Esophagus squamous epithelium (tissue), 5 donors: Measurements from ENCODE around the gene PRDX5. TPM values are rescaled to one million over a fixed set of nuclear protein-coding genes. Genes with fewer than 3 reads are reported as not detected.
A peak's percentile ranks its signal among the peaks of the same experiment; 100 is the strongest.
"Not testable (repeated sequence)": the region's sequence is repeated elsewhere in the genome, so short reads cannot be mapped to it uniquely, and the experiment has no call there.

Experiments
- DNase-seq: peaks from one replicate; lab custom pipeline; 2025; lab: John Stamatoyannopoulos, UW
- H3K27ac ChIP-seq, 4 donors: fragments of 200-600 bp; sonication (generic); one replicate each; pipeline ENCODE4 v1.5.1; 2016 to 2019; ENCODE audit warnings: mild to moderate bottlenecking in 1 of 4
- H3K27me3 ChIP-seq, 4 donors: fragments of 200-600 bp; sonication (generic); 1 replicate in 3 of 4; 2 replicates in 1 of 4; pipeline versions ENCODE4 v1.5.1 to v1.6.0; 2017 to 2021; ENCODE audit warnings: antibody characterized with exemption in 1 of 4
- H3K36me3 ChIP-seq, 3 donors: fragments of 200-600 bp; sonication (generic); one replicate each; pipeline ENCODE4 v1.5.1; 2016 to 2019
- H3K4me1 ChIP-seq, 3 donors: fragments of 200-600 bp; sonication (generic); one replicate each; pipeline ENCODE4 v1.5.1; 2017 to 2019
- H3K4me3 ChIP-seq, 4 donors: fragments of 200-600 bp; sonication (generic); 1 replicate in 3 of 4; 2 replicates in 1 of 4; pipeline ENCODE4 v1.5.1; 2016 to 2019; ENCODE audit warnings: mild to moderate bottlenecking in 2 of 4, moderate library complexity in 1 of 4
- H3K9me3 ChIP-seq, 3 donors: fragments of 200-600 bp; sonication (generic); one replicate each; pipeline ENCODE4 v1.5.1; 2016 to 2019
- POLR2A ChIP-seq, 4 donors: fragments of 450-650 bp; IDR thresholded peaks; one replicate each; pipeline ENCODE4 v1.6.1; 2017; ENCODE audit warnings: antibody characterized with exemption in 4 of 4, mild to moderate bottlenecking in 4 of 4, moderate library complexity in 3 of 4
- WGBS, 2 donors: methylation state at CpG; one replicate each; pipeline ENCODE4 v1.1.5; 2018; 5-methylcytosine and 5-hydroxymethylcytosine counted together
- intact Hi-C: fragments of 100-400 bp; cut with DNase I; formaldehyde crosslinking; loops from one replicate; pipeline ENCODE4 v1.15.0; 2022
- total RNA-seq, 4 donors: library from RNA; depleted of rRNA; stranded (reverse); fragments of >200 nt; gene quantifications; one replicate each; pipeline ENCODE4 v1.1.0, GENCODE V29; 2016
- TF ChIP-seq, protein P1 (sequence below), 6 experiments: fragments of 450-650 bp in 4 of 6; fragments of 200-600 bp in 2 of 6; sonication (generic) in 2 of 6; IDR thresholded peaks; one replicate each; pipeline ENCODE4 v1.5.1; 2016 to 2019; ENCODE audit warnings: antibody characterized with exemption in 6 of 6, mild to moderate bottlenecking in 4 of 6, moderate library complexity in 4 of 6
- donor health status: DM: yes; HTN: yes; CAD: no.

The PRDX5 gene
- total RNA-seq, 4 donors from 2014 or later: 309 to 602 (median 476) TPM

DNA sequence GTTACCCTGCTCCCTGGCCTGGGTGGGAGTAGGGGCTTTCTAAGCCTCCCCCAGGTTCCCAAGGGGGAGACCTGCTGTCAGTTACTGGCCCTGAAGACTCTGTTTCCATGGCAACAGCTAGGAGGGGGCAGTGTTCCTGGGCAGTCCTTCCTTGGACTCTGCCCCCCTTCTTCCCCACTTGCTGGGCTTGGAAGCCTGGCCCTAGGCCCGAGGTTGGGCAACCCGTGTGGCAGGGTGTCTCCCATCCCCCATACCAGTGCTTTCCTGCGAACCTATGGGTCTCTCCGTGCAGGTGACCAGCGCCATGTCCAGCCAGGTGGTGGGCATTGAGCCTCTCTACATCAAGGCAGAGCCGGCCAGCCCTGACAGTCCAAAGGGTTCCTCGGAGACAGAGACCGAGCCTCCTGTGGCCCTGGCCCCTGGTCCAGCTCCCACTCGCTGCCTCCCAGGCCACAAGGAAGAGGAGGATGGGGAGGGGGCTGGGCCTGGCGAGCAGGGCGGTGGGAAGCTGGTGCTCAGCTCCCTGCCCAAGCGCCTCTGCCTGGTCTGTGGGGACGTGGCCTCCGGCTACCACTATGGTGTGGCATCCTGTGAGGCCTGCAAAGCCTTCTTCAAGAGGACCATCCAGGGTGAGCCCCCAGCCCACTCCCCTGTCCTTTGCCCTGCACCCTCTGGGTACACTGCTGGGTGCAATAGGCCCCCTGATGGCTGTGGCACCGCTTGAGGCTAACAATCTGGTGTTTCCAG is 10.9 kb upstream of the PRDX5 start:
- no peak for DNase-seq
- intact Hi-C loops: no loop called here
- Histone ChIP-seq H3K27me3 (peaks cover 0 to 10% (median 0%) of the 10 kb centered on the region in 4 donors), H3K9me3 (no peaks in the 10 kb centered on the region), H3K27ac (peak overlapping the region; percentile 92 to 97 (median 94)), H3K36me3 (peaks cover 0 to 24% (median 0%) of the 10 kb centered on the region in 3 donors), H3K4me1 (peaks cover 30 to 66% (median 32%) of the 10 kb centered on the region in 3 donors), H3K4me3 (peak overlapping the region; percentile 71 to 86 (median 74))
- TF ChIP-seq, protein P1, sequence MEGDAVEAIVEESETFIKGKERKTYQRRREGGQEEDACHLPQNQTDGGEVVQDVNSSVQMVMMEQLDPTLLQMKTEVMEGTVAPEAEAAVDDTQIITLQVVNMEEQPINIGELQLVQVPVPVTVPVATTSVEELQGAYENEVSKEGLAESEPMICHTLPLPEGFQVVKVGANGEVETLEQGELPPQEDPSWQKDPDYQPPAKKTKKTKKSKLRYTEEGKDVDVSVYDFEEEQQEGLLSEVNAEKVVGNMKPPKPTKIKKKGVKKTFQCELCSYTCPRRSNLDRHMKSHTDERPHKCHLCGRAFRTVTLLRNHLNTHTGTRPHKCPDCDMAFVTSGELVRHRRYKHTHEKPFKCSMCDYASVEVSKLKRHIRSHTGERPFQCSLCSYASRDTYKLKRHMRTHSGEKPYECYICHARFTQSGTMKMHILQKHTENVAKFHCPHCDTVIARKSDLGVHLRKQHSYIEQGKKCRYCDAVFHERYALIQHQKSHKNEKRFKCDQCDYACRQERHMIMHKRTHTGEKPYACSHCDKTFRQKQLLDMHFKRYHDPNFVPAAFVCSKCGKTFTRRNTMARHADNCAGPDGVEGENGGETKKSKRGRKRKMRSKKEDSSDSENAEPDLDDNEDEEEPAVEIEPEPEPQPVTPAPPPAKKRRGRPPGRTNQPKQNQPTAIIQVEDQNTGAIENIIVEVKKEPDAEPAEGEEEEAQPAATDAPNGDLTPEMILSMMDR (IDR thresholded peaks at IDR 0.05): no peak
- TF ChIP-seq POLR2A (IDR thresholded peaks at IDR 0.05): no peak
- 52 to 83% methylated on average over 1 to 7 of the region's 15 CpGs for WGBS, 2 donors

DNA sequence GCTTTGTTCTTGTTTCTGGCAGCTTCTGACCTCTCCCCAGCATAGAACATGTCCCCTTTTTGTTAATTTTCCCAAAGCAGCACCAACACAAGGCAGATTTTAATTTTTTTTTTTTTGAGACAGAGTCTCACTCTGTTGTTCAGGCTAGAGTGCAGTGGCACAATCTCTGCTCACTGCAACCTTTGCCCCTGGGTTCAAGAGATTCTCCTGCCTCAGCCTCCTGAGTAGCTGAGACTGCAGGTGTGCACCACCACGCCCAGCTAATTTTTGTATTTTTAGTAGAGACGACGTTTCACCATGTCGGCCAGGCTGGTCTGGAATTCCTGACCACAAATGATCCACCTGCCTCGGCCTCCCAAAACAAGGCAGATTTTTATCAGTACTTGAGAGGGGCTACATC is 10.1 kb upstream of the PRDX5 start:
- intact Hi-C loops, H3K9me3 ChIP-seq, H3K27me3 ChIP-seq, H3K4me3 ChIP-seq, DNase-seq: not testable (repeated sequence)
- 76 to 90% methylated on average over 4 of the region's 5 CpGs for WGBS, 2 donors
- Histone ChIP-seq H3K36me3 (peaks cover 0 to 24% (median 0%) of the 10 kb centered on the region in 3 donors), H3K4me1 (peaks cover 32 to 73% (median 39%) of the 10 kb centered on the region in 3 donors), H3K27ac (peak overlapping the region in 1 of 4 donors; percentile 95)

DNA sequence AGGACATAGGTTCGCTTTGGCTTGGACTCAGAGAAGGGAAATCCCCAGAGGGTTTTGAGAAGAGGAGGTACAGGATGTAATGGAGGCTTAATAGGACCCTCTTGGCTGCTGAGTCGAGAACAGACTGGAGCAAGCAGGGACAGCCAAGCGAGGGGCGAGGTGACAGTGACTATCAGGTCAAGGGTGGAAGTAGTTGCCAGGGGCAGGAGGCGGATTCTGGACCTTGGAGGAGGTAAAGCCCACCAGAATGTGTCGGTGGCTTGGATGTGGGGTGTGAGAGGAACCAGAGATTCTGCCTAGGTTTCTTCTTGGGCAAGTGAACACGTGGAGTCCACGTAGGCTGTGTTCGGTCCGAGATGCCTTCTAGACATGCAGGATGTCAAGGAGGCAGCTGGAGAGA is 5.0 kb upstream of the PRDX5 start:
- intact Hi-C loops: no loop called here
- H3K9me3 ChIP-seq: no peaks in the 10 kb centered on the region
- WGBS, 2 donors: 49 to 68% methylated on average over 10 of the region's 10 CpGs
- H3K36me3 ChIP-seq: peaks cover 7 to 44% (median 26%) of the 10 kb centered on the region in 3 donors
- H3K27me3 ChIP-seq: no peaks in the 10 kb centered on the region
- H3K4me1 ChIP-seq: peaks cover 31 to 79% (median 45%) of the 10 kb centered on the region in 3 donors
- H3K4me3 ChIP-seq: no peak overlapping the region
- peak overlapping the region; percentile 48 to 83 (median 74) for H3K27ac ChIP-seq
- no peak for DNase-seq
- TF ChIP-seq, protein P1 (IDR thresholded peaks at IDR 0.05): no peak
- no peak for TF ChIP-seq POLR2A (IDR thresholded peaks at IDR 0.05)

DNA sequence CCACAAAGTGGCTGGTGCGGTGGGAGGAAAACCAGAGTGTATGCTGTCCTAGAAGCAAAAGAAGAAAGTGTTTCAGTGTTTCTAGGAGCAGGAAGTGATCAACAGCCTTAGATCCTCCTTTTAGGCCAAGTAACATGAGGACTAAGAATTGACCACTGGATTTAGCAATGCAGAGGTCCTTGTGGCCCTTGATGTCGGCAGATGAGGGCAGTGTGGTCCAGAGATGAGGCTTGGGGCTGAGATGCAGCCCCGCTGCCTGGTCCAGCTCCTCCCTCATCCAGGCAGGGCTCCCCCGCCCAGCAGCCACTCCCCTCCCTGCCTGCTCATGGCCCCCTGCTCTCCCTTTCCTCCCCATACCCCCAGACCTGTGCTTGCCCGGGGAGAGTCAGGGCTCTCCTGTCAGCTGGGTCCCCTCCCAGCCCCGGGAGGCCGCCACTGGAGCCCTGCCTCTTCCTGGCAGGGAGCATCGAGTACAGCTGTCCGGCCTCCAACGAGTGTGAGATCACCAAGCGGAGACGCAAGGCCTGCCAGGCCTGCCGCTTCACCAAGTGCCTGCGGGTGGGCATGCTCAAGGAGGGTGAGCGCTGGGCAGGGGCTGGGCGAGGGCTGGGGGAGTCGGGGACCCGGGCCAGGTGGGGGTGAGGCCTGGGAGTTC is 4.3 kb upstream of the PRDX5 start:
- peak overlapping the region in 2 of 4 donors; percentile 6 to 35 for H3K4me3 ChIP-seq
- H3K36me3 ChIP-seq: peaks cover 7 to 37% (median 26%) of the 10 kb centered on the region in 3 donors
- TF ChIP-seq POLR2A (IDR thresholded peaks at IDR 0.05): no peak
- TF ChIP-seq, protein P1 (IDR thresholded peaks at IDR 0.05): no peak
- peaks cover 35 to 78% (median 45%) of the 10 kb centered on the region in 3 donors for H3K4me1 ChIP-seq
- H3K9me3 ChIP-seq: no peaks in the 10 kb centered on the region
- H3K27me3 ChIP-seq: no peaks in the 10 kb centered on the region
- H3K27ac ChIP-seq: peak overlapping the region; percentile 48 to 83 (median 74)
- 58 to 65% methylated on average over 2 to 10 of the region's 18 CpGs for WGBS, 2 donors
- intact Hi-C loops: no loop called here
- DNase-seq: no peak

DNA sequence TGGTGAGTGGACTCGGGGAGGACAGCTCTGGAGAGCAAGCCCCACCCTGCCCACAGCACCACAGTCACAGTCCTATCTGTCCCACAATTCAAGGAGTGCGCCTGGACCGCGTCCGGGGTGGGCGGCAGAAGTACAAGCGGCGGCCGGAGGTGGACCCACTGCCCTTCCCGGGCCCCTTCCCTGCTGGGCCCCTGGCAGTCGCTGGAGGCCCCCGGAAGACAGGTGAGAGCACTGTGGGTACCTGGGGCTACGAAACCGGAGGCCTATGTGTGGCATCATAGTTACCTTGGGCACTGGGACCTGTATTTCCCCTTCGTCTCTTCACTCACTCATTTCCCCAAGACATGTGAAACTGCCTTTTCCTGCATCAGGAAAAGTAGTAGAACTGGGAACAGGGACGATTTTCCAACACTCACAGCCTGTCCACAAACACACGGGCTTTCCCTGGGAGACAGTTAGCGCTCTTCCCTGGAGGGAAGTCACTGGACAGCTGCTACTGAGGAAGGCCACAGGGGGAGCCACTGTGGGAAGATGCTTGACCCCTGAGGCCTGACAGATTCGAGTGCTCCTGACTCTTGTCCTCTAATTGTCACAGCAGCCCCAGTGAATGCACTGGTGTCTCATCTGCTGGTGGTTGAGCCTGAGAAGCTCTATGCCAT is 3.6 kb upstream of the PRDX5 start:
- DNase-seq: no peak
- H3K36me3 ChIP-seq: peaks cover 7 to 31% (median 26%) of the 10 kb centered on the region in 3 donors
- no peaks in the 10 kb centered on the region for H3K27me3 ChIP-seq
- H3K4me3 ChIP-seq: peak overlapping the region in 2 of 4 donors; percentile 6 to 35
- no peaks in the 10 kb centered on the region for H3K9me3 ChIP-seq
- peaks cover 41 to 85% (median 51%) of the 10 kb centered on the region in 3 donors for H3K4me1 ChIP-seq
- WGBS, 2 donors: 81 to 83% methylated on average over 8 to 15 of the region's 19 CpGs
- intact Hi-C loops: no loop called here
- TF ChIP-seq, protein P1 (IDR thresholded peaks at IDR 0.05): no peak
- TF ChIP-seq POLR2A (IDR thresholded peaks at IDR 0.05): no peak
- peak overlapping the region; percentile 48 to 83 (median 74) for H3K27ac ChIP-seq
